GM18498 (cell line): ENCODE data around the gene CCDC14.
"Not testable (repeated sequence)": the region's sequence is repeated elsewhere in the genome, so short reads cannot be mapped to it uniquely, and the experiment has no call there.

Source experiments
- ATAC-seq: cut with Tn5 transposase; IDR thresholded peaks from one replicate; pipeline ENCODE4 v1.9.1; 2021; ENCODE audit warnings: mild to moderate bottlenecking, moderate library complexity; ENCODE audit not compliant: unreplicated experiment

The CCDC14 gene

DNA sequence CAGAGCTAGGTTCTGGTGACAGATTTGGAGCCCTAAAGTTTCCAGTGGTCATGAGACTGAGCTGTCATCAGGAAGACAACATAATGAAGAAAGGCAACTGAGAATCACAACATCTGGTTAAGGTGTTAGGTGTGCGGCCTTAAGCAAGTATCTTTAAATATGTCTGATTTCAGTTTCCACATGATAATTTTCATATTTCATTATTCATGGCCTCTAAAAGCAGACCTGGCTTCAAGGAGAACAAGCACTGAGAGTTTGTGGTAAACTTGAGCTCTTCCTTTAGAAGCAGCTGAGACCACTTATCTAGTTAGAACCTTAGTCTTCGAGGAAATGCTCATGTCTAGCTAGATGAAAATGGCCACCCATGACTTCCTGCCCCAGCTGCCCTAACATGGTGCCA, 51.2 kb downstream of the CCDC14 start:
- ATAC-seq = peak; percentile 91

DNA sequence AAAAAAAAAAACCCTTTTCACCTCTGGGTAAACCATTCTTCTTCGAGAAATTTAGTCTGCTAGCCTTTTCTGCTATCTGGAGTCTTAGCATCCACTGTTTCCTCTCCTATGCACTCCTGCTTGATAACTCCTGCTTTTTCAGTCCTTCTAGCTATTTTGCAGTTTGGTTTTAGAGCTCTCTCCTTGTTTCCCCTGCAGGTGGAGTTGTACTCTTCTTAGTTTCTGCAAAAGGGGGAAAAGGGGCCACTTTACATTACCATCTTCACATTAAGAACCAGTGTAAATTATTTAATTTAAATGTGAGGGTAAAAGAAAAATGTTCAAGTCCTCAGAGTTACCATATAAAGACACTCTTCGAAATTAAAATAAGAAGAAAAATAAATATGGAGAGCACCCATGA, 53.3 kb downstream of the CCDC14 start:
- ATAC-seq = no peak

DNA sequence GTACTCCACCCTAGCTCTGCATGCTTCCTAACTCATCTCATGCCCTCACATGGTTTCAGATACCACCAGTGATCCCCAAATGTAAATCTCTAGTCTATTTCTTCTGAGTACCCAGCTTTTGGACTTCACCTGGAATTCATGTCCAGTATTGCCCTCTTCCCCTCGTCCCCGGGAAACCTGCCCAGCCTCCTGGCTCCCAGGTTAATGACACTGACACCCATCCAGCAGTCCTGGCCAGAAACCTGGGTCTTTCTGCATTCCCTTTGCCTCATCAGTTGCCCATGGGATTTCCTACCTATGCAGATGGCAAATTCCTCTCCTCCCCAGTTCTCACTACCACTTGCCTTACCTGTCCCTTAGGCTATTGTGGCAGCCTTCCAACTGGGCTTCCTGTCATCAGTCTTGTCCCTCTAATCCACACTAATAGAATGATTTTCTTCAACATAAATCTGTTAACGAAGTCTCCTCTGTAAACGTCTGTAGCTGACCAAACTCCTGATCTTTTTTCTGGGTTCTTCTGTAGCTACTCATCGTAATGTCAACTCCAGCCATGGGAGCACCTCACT, 61.6 kb downstream of the CCDC14 start:
- no peak for ATAC-seq

- no peak for ATAC-seq
These were observed 68.0 kb downstream of the CCDC14 start for GRCh38 chr3:123893012-123893411.

- ATAC-seq = no peak
These were observed 68.8 kb downstream of the CCDC14 start for GRCh38 chr3:123892195-123892594.

GRCh38 chr3:123890991-123891390, 70.0 kb downstream of the CCDC14 start:
- not testable (repeated sequence) for ATAC-seq

DNA sequence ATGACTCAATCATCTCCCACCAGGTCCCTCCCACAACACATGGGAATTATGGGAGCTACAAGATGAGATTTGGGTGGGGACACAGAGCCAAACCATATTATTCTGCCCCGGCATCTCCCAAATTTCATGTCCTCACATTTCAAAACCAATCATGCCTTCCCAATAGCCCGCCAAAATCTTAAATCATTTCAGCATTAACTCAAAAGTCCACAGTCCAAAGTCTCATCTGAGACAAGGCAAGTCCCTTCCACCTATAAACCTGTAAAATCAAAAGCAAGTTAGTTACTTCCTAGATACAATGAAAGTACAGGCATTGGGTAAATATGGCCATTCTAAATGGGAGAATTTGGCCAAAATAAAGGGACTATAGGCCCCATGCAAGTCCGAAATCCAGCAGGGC, 70.9 kb downstream of the CCDC14 start:
- ATAC-seq = not testable (repeated sequence)

DNA sequence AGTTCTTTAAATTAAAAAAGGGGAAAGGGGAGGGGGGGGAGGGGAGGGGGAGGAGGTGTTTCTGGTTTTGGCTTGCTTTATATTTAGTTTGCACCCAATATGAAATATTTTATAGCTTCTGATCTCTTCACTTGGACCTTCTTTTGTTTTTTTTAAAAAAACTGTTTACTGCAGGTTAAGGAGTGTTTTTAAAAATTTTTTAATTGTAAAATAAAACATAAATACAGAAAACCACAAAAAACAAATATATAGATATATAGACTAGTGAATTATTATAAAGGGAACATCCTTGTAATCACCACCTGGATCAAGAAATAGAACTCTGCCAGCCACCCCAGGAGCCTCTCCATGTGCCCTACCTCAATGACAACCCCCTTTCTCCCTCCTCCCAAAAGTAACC, 76.0 kb downstream of the CCDC14 start:
- no peak for ATAC-seq

DNA sequence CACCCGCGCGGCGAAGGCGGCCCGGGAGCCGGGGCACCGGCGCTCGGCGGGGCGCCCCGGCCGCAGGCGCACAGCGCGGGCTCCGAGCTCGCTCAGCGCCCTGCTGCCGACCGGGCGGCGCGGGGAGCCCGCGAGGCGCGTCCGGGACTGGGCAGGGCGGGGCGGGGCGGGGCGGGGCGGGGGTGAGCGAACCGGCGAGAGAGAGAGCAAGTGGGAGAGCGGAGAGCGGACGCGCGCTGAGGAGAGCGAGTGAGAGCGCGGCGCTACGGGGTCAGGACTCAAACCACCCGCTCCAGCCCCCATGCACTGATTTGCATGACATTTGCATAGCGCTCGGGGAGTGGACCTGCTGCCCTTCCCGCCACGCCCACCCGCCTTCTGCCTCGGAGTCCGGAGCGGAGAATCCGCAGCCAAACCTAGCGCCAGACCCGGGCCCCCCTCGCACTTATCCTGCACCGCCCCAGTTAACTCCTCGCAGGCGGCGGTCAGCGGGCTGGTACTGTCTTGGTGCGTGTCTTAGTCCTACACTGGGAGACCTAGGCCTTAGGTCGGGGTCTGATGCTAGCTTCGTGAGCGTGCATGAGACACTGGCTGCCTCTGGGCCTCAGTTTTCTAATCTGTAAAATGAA, 76.7 kb downstream of the CCDC14 start, which contains the start of gene MYLK:
TSS of gene MYLK (minus strand) at position 130 of the 629 bp plus-strand sequence. CDS start 90,491 bp downstream, outside the sequence.
- peak; percentile 71 for ATAC-seq

- ATAC-seq = peak; percentile 17
These were observed 77.3 kb downstream of the CCDC14 start for GRCh38 chr3:123883701-123884202.

GRCh38 chr3:123883111-123883510, 77.9 kb downstream of the CCDC14 start:
- ATAC-seq = no peak

DNA sequence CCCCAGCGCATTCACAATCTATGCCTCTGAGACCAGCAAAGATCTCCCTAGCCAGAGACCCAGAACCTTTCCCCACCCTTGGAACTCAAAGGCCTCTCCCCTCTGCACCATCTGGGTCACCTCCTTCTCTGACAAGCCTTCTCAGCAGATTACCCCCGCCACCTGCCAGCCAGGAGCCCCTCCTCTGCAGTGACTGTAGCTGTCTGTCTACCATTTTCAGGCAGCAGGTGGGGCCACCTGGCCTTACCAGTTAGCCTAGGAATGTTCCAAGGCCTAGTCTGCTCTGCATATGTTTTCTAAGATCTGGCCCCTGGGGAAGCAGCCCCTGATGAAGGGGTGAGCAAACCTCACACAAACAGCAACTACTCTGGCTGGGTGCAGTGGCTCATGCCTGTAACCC, 79.3 kb downstream of the CCDC14 start:
- ATAC-seq = no peak

DNA sequence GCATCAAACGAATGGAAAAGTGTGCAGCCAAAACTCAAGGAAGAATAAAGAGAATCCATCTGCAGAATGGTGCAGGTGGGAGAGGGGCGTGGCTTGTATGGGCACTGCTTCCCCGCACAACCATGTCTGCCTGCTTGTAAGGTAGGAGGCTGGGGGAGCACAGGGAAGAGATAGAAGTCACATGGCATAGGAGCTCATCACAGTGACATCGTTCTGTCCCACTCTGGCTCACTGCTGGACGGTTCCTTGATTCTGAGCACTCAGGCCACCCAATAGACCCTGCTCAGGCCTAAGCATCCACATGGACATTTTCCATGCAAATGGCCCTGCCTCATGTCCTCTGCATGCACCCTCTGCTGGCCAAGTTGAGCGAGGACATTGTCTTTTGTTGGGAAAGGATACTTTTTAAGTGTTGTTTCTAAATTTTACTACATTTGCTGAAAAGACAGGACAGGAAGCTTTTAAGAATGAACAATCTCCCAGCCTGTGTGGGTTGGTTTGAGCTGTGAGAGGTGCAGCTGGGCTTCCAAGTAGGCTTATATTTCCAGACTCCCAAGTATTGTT, 79.9 kb downstream of the CCDC14 start:
- no peak for ATAC-seq

- ATAC-seq = no peak
These were observed 82.2 kb downstream of the CCDC14 start for GRCh38 chr3:123878807-123879206.

DNA sequence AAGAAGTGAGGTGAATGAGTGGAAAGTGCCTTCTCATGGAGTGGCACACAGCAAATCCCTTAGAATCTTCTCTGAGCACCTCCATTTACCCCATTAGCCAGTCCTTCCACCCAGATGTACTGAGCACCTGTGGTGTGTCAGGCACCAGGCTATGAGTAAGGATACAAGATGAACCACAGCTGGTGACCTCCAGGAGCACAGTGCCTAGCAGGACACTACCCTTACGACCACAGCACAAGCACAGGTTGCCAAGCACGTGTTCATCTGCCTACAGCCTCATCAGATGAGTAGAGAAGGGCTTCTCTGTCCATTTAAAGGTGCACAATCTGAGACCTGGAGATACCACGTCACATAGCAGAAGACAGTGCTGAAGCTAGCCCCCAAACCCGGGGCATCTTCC, 83.1 kb downstream of the CCDC14 start:
- no peak for ATAC-seq

GRCh38 chr3:123877466-123877865, 83.6 kb downstream of the CCDC14 start:
- ATAC-seq = no peak

DNA sequence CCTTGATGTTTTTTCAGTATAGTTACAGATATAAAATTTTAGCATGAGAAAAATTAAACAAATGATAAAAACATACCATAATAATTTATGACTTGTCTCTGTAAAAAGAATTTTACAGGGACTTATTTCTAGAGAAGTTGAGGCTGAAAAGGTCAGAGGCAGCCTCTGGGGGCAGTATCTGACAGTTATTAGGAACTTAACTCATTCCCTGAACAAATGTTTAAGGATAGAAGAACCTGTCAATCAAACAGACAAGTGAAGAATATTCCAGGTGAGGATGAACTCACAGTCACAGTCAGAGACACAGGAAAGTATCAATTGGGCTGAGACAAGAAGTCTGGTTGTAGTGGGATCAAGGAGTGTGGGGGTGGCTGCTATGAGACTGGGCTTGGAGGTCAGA, 84.2 kb downstream of the CCDC14 start:
- ATAC-seq = no peak

DNA sequence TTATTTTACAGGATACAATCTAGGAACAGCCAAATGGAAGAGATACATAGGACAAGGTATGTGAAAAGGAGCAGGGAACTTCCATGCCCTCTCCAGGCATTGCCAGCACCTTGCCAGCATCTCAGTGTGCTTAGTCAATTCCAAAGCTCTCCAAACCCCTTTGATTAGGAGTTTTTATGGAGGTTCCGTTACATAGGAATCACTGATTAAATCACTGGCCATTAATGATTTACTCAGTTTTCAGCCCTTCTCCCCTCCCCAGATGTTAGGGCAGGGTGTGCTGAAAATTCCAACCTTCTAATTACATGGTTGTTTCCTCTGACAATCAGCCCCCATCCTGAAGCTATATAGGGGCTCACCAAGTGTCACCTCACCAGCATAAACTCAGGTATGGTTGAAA, 88.4 kb downstream of the CCDC14 start:
- ATAC-seq = no peak

- ATAC-seq = no peak
These were observed 89.1 kb downstream of the CCDC14 start for GRCh38 chr3:123871946-123872345.

GRCh38 chr3:123870033-123870432, 91.0 kb downstream of the CCDC14 start:
- ATAC-seq = no peak

- ATAC-seq = no peak
These were observed 91.9 kb downstream of the CCDC14 start for GRCh38 chr3:123869165-123869564.

DNA sequence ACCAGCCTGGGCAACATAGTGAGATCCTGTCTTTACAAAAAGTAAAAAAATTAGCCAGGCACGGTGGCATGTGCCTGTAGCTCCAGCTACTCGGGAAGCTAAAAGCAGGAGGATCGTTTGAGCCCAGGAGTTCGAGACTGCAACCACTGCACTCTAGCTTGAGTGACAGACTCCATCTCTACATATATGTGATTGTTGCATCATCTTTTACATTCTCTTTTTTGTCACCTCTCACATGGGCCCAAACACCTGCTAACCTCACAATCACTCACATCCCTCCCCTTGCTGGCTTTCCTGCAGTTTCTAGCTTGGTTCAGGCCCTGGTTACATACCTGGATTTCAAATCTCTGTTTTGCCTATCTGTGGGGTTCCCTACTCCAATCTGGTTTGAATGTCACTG, 96.3 kb downstream of the CCDC14 start:
- ATAC-seq = no peak
